Lower lobe of right lung (tissue), 2 donors: ENCODE results near the gene SAFB2. TPM values are rescaled to one million over a fixed set of nuclear protein-coding genes. Genes with fewer than 3 reads are reported as not detected.

Source experiments
- ATAC-seq, 2 donors: fragments of 200-7000 bp; cut with Tn5 transposase; one replicate each; pipeline ENCODE4 v1.9.1; 2020 to 2022; ENCODE audit warnings: mild to moderate bottlenecking in 2 of 2, moderate library complexity in 2 of 2
- DNase-seq: peaks from one replicate; pipeline ENCODE4 v3.0.0-alpha.2; 2020
- H3K27ac ChIP-seq: fragments of 200-600 bp; one replicate; pipeline ENCODE4 v1.8.0; 2022
- H3K27me3 ChIP-seq: fragments of 200-600 bp; one replicate; pipeline ENCODE4 v1.8.0; 2022; ENCODE audit warnings: low read depth
- H3K36me3 ChIP-seq: fragments of 200-600 bp; one replicate; pipeline ENCODE4 v1.8.0; 2022; ENCODE audit warnings: mild to moderate bottlenecking
- H3K4me1 ChIP-seq: fragments of 200-600 bp; one replicate; pipeline ENCODE4 v1.8.0; 2022
- H3K4me3 ChIP-seq: fragments of 200-600 bp; one replicate; pipeline ENCODE4 v1.8.0; 2022; ENCODE audit warnings: mild to moderate bottlenecking
- H3K9me3 ChIP-seq: fragments of 200-600 bp; one replicate; pipeline ENCODE4 v1.8.0; 2022
- intact Hi-C: fragments of 100-400 bp; cut with DNase I; formaldehyde crosslinking; loops from one replicate; pipeline ENCODE4 v1.11.0; 2022
- total RNA-seq: library from RNA; stranded (reverse); fragmentation: NEBNext Ultra II Directional; extraction: Animal tissue kit (Norgen Biotek cat#: 25700); gene quantifications from one replicate; pipeline ENCODE4 v1.2.1, GENCODE V29; 2021
- TF ChIP-seq, protein P1 (sequence below): fragments of 200-600 bp; IDR thresholded peaks from one replicate; pipeline ENCODE4 v1.8.0; 2022; ENCODE audit warnings: antibody characterized with exemption, mild to moderate bottlenecking
- donor health status: DM: no; HTN: yes; CAD: no; lungs with severe emphysema.

Gene SAFB2
- total RNA-seq, 1 donor from 2014 or later, result 81.8 TPM

DNA sequence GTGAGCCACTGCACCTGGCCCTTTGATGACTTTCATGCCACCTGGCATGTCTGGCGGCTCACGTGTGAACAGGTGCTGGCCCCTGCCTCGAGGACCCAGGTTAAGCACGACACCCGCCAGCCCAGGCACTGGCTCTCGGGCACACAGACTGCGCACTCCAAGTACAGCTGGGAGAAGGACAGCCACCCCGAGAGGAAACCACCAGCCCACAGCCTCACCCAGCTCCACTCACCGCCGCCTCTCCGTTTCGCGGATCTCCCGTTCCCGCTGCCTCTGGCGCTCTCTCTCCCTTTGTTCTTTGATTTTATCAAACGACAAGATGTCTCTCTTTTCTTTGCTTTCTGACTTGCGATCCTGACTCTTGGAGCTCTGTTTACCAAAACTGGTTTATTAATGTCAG, 27.4 kb downstream of the SAFB2 start:
- intact Hi-C loops, result no loop called here
- DNase-seq, result no peak
- peaks cover 100% of the 10 kb centered on the region for H3K36me3 ChIP-seq

DNA sequence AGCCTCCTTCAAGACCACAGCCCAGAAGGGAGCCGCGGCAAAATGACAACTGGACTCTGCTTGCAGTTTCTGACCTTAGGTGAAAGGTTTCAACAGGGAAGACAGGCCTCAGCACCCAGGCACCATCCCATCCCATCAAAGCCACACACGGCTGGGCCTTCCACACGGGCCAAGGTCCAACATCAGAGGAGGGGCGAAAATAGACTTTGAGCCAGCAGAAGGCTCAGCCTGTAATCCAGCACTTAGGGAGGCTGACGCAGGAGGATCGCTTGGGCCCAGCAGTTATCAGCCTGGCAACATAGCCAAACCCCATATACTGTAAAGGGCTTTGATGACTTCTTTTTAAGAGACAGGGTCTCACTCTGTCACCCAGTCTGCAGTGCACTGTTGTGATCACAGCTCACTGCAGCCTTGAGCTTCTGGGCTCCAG, 28.0 kb downstream of the SAFB2 start:
- Histone ChIP-seq H3K27me3 (no peaks in the 10 kb centered on the region), H3K27ac (no peak overlapping the region), H3K4me1 (no peaks in the 10 kb centered on the region), H3K36me3 (peaks cover 100% of the 10 kb centered on the region), H3K9me3 (no peaks in the 10 kb centered on the region), H3K4me3 (no peak overlapping the region)
- intact Hi-C loops, result no loop called here
- DNase-seq (no peak), ATAC-seq (no peak)
- TF ChIP-seq, protein P1, sequence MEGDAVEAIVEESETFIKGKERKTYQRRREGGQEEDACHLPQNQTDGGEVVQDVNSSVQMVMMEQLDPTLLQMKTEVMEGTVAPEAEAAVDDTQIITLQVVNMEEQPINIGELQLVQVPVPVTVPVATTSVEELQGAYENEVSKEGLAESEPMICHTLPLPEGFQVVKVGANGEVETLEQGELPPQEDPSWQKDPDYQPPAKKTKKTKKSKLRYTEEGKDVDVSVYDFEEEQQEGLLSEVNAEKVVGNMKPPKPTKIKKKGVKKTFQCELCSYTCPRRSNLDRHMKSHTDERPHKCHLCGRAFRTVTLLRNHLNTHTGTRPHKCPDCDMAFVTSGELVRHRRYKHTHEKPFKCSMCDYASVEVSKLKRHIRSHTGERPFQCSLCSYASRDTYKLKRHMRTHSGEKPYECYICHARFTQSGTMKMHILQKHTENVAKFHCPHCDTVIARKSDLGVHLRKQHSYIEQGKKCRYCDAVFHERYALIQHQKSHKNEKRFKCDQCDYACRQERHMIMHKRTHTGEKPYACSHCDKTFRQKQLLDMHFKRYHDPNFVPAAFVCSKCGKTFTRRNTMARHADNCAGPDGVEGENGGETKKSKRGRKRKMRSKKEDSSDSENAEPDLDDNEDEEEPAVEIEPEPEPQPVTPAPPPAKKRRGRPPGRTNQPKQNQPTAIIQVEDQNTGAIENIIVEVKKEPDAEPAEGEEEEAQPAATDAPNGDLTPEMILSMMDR, result no peak

More for the DNA sequence above, 27.4 kb downstream of the SAFB2 start:
- ATAC-seq, result no peak
- TF ChIP-seq, protein P1, result no peak
- H3K27me3 ChIP-seq, result no peaks in the 10 kb centered on the region
- H3K4me1 ChIP-seq, result no peaks in the 10 kb centered on the region
- no peak overlapping the region for H3K4me3 ChIP-seq
- no peaks in the 10 kb centered on the region for H3K9me3 ChIP-seq
- H3K27ac ChIP-seq, result no peak overlapping the region

DNA sequence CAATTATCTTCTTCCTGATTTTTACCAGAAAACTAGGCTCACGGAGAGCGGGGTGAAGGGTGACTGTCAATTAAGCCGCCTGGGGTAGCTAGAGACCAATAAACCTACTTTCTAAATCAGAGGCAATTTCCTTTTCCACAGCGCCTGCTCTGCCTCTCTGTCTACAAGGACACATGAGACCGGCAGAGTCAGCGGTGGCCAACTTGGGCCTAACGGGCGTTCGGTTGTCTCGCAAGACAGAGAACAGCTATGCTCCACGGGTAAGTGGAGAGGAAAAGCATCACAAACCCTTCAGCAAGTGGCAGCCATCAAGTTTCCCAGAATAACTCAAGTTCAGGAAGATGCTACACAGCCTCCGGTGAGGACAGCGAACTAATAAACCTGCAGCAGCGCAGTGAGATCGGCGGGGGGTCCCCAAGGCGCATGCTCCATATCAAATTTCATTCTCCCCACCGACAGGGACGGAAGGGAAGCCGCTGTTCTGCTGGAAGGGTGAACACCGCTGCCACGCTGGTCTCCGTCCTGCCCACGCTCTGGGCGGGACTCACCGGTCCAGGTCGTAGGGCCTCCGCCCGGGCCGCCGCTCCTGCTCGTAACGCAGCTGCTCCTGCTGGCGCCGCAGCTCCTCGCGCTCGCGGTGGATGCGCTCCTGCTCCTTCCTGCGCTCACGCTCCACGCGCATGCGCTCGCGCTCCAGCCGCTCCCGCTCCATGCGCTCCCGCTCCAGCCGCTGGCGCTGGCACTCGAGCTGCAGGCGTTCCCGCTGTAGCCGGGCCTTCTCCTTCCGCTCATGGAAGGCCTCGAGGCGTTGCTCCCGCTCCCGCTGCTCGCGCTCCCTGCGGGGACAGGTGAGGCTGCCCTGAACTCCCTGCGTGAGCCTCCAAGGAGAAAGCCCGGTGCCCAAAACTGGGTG, 29.0 kb downstream of the SAFB2 start:
- H3K9me3 ChIP-seq, result no peaks in the 10 kb centered on the region
- H3K4me3 ChIP-seq, result no peak overlapping the region
- no peaks in the 10 kb centered on the region for H3K4me1 ChIP-seq
- H3K27ac ChIP-seq, result no peak overlapping the region
- no peaks in the 10 kb centered on the region for H3K27me3 ChIP-seq
- TF ChIP-seq, protein P1, result no peak
- DNase-seq, result no peak
- H3K36me3 ChIP-seq, result peaks cover 100% of the 10 kb centered on the region
- no peak for ATAC-seq
- intact Hi-C loops, result no loop called here

DNA sequence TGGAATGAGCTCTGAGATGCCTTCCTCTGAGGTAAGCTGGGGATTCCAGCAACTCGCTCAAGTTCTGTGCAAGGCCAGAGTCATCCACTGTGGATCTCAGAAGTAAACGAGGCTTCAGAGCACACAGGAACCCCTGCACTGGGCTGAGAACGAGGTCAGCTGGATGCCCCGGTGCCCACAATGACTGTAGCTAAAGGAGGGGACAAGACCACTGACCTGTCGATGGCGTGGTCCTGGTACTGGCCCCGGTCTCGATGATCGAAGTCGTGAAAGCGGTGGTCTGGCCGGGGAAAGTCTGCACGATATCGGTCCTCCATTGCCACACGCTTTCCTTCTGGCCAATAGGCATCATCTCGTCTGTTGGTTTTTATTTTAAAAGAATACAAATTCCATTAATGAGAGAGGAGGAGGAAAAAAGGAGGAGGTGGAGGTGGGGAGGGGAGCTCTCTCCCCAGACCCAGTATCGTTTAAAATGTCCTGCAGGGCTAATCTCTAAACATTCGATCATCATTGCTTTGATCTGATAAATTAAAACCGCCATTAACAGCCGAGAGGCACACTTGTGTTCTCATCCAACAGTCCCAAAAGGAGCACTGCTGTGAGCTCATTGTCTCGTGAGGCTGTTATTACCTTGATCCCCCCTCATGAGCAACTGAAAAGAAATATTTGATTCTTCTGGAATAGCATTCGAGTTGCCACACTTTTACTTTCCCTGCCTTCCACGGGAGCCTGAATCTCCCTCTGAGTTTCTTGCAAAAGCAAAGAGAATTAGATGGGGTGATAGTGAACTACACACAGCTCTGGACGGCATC, 29.8 kb downstream of the SAFB2 start:
- H3K27ac ChIP-seq, result no peak overlapping the region
- no peaks in the 10 kb centered on the region for H3K9me3 ChIP-seq
- no peaks in the 10 kb centered on the region for H3K27me3 ChIP-seq
- H3K36me3 ChIP-seq, result peaks cover 100% of the 10 kb centered on the region
- DNase-seq (no peak), ATAC-seq (no peak)
- H3K4me1 ChIP-seq, result no peaks in the 10 kb centered on the region
- no peak overlapping the region for H3K4me3 ChIP-seq
- intact Hi-C loops, result no loop called here
- TF ChIP-seq, protein P1, result no peak

DNA sequence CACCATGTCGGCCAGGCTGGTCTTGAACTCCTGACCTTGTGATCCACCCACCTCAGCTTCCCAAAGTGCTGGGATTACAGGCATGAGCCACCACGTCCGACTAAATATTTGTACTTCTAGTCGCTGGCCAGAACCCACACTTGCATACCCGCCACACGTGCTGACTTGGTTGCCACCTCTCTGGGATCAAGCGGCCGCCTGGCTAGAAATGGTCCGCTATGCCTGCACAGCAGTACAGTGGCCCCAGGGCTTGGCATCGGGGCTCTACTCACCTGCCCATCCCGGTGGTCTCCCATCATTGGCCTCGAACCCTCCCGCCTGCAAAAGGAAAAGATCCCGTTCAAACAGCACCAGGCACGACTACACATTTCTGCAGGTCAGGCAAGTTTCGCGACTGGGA, 31.1 kb downstream of the SAFB2 start:
- Histone ChIP-seq H3K27ac (no peak overlapping the region), H3K4me1 (no peaks in the 10 kb centered on the region), H3K36me3 (peaks cover 100% of the 10 kb centered on the region), H3K9me3 (no peaks in the 10 kb centered on the region), H3K4me3 (no peak overlapping the region), H3K27me3 (no peaks in the 10 kb centered on the region)
- ATAC-seq, result no peak
- intact Hi-C loops, result no loop called here
- no peak for DNase-seq
- TF ChIP-seq, protein P1, result no peak
